Fibroblast of skin of left quadriceps (primary cell): ENCODE results near the gene TACO1.

Experiments
- DNase-seq, 2 experiments: peaks; one replicate each; pipeline ENCODE4 v3.0.0-alpha.2; 2013; ENCODE audit warnings: low read depth in 2 of 2

Gene TACO1

DNA sequence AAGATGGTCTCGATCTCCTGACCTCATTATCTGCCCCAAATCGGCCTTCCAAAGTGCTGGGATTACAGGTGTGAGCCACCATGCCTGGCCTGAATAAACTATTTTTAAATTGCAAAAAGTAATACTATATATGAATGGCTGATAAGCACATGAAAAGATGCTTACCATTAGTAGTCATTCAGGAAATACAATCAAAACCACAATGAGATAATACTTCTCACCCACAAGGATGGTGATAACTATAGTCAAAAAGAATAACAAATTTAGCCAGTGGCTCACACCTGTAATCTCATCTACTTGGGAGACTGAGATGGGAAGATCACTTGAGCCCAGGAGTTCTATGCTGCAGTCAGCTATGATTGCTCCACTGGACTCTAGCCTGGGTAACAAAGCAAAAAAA lies 2.4 kb upstream of the TACO1 start:
- no peak for DNase-seq

GRCh38 chr17:63601439-63602371 lies 1.0 kb downstream of the TACO1 start:
- no peak for DNase-seq

DNA sequence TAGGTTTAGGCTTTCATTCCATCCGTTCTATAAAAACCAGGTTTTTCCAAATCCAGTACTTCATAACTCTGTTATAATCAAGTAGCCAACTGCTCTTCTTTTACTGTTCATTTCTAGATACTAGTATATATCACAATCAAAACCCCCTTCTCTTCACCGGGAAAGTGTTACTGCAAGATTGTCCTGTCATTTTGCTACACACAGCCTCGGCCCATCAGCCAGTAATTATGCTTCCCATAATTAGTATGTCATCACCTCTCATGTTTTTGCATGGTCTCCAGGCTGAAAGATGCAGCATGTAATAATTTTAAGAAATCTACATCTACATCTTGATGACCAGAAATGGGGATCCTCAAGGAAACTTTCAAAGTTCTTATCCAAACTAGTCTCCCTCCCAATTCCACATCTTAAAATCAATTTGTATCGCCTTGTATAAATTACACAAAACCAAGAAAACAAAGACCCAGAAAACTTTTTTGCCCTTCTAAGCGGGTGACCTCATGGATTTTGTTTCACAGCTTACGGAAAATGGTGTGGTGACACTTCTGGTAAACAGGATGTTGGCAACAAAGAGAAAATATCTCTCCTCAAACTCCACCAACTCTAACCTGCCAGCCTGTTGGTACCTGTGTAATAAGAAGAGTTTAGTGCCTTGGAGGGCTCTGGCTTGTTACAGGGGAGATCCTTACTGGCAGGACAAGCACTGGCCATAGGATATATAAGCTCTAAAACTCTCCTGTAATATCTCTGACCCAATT lies 9.3 kb downstream of the TACO1 start:
- no peak for DNase-seq

DNA sequence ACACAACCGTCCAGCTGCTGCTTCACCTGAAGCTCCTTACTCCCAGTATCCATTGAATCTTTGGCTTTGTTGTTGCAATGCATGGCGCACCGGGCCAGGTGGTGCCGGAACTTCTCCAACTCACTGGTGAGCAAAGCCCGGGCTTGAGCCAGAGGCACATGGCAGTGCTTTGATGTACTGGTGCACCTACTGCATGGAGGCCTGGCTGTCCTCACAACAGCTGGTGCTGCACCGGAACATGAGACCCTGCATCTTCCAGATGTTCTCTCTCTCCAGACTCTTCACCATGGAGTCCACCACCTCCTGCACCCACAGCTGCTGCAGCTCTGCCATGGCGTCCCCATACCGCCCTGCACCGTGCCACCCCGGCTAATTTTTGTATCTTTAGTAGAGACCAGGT lies 10.2 kb downstream of the TACO1 start:
- no peak for DNase-seq

DNA sequence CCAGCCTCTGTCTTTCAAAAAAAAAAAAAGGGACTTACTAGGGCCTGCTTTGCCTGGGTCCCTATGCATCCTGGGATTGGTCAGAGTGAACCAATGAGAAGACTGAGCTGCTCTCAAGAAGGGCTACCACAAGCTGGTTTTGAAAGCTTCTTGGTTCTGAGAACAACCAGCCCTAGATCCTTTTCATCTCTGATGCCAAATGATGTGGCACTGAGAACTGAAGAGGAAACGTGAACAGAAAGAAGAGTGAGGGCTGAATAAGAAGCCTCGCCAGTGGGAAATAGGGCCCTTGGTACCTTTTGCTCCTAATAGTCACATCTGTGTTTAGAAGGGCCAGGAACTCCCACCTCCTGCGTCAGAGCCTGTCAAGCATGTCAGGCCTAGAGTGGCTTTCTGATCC lies 10.7 kb downstream of the TACO1 start:
- no peak for DNase-seq

DNA sequence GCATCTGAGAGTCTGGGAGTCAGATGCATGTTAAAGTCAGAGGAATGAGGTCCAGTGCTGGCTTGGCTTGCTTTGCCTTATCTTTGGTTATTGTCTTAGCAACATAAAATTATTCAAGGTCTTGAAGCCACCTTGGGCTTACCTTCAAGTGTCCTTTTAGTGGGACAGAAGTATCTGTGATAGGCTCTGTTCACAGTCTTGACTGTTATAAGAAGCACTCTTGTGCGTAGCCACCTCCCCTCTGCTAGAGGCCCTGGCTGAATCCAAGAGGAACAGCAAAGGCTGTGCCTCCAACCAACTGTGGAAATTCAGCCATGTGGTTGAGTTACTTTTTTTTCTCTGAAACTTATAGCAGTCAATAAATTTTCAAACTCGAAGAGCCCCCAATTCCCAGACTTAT lies 13.0 kb downstream of the TACO1 start:
- DNase-seq: no peak

DNA sequence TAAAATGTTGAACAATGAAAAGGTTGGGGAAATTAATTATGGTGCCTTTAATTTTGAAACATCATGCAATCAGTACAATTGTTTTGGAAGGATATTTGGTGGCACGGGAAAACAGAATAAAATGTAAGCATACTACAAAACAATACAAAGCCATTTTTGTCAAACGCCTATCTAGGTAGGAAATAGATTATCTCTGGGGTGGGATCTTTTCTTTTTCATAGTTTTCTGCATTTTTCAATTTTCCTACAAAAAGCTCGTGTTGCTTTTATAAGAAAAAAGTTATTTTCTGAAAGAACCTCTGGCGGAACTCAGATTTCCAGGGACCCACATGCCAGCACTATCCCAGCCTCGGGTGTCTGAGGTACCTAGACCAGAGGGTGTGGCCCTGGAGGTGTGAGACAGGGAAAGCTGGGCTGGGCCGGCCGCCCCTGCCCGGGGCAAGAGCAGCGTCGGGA lies 20.6 kb downstream of the TACO1 start:
- DNase-seq: no peak

GRCh38 chr17:63621684-63622573 lies 21.2 kb downstream of the TACO1 start, which contains the start of gene MAP3K3:
Gene MAP3K3, plus strand, starts transcription at chr17:63622417. Its CDS starts 343 bp downstream, at chr17:63622760.
- peak; percentile 100 for DNase-seq

DNA sequence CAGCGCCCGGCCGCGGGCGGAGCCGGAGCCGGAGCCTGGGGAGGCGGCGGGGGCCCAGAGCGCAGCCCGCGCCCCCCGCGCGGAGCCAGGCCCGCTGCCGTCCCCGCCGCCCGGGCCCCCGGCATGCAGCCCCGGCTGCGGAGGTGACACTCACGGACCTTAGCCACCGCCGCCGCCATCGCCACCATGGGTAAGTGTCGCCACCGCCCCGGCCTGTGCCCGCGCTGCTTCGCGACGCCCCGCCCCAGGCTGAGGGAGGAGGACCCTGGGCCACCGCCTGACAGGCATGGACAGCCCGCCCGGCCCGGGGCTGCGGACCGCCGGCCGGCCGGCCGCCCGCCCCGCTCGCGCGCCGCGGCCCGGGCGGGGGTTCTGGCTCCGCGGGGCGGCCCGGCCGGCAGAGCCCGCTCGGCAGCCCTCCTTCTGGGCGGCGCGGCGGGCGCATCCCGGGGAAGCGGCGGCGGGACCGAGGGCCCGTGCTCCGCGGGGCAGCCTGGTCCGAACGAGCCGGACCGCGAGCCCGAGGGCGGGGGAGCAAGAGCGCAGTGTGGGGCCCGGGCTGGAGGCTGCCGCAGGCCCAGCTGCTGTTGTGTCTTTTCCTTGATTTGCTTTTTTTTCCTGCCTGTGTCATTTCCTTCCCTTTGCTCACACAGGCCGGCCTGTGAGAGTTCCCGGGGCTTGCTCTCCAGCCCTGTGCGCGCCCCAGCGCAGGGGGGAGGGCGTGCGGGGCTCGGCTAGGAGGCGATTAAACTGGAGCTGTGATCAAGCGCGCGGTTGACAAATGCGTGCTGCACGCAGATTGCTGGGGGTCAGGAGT lies 22.1 kb downstream of the TACO1 start:
- no peak for DNase-seq

DNA sequence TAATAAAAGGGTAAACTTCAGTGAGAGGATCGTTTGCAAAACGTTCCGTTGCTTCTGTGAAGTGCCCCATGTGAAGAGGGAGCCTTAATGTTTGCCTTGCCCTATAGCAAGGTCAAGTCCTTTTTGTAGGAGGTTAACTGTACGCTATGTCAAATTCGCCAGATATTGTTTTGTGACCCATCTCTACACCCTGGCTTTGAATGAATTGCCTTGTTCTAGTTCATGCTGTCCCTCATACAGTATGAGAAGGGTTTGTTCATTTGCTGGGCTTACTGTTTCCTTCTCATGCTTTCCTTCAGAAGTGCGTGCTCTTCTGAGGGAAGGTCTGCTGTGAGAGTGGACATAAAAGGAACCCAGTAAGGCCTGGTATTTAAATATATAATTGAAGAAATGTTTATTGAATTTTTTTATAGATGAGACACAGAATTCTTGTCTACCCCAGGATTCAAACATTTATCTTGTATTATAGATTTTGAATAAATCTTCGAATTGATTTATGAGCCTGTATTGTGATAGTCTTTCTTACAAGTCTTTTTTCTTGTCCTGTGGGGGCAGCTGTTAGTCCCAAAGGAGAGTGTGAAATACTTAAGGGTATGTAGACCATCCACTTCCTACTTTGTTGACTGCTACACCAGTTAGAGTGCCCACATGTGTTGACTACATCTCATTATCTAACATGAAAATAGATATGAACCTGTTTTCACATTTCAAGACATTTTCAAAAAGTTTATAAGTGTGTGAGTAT lies 23.3 kb downstream of the TACO1 start:
- DNase-seq: no peak

GRCh38 chr17:63624531-63624880 lies 23.8 kb downstream of the TACO1 start:
- DNase-seq: no peak

- DNase-seq: no peak
Observed at GRCh38 chr17:63626551-63627180, 26.0 kb downstream of the TACO1 start.

- DNase-seq: no peak
Observed at GRCh38 chr17:63629627-63630026, 28.9 kb downstream of the TACO1 start.

- DNase-seq: no peak
Observed at GRCh38 chr17:63631062-63631461, 30.4 kb downstream of the TACO1 start.

DNA sequence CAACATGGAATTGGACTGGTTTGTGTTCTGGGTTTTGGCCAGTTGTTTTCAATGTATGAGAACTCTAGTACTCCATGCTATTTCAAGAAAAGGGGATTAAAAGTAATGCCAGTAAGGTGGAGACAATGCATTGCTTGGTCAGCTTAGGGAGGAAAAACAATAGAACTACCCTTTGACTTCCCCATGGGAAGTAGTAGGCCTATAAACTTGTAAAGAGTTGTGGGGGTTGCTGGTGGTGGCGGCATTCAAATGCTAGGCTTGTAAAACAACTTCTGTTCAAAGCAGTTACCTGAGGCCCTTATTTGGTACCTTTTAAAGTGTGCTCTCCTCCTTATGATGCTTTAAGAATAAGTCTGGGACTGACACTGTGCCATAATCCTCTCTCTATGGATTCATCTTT lies 30.9 kb downstream of the TACO1 start:
- no peak for DNase-seq

DNA sequence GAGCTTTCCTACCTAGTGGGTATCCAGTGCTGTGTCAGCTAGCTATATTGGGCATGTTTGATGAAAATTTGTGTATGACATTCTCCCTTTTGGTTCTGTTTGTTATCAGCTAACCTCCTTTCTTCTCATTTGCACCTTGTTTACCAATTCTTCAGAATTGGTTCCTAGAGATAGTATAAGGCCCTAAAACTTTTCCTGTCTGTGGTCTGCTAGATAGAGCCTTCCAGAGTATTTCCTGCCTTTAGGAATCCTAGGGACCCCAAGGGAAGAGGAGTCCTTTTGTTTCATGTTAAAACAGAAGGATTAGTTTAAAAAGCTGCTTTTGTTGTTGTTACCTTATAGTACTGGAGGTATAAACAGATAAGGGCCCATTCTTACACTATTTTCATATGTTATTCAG lies 33.0 kb downstream of the TACO1 start:
- DNase-seq: no peak

- DNase-seq: no peak
Observed at GRCh38 chr17:63634163-63634562, 33.5 kb downstream of the TACO1 start.

- DNase-seq: peak in 1 of 2 experiments; percentile 25
Observed at GRCh38 chr17:63634816-63635215, 34.1 kb downstream of the TACO1 start.

GRCh38 chr17:63635290-63635689 lies 34.6 kb downstream of the TACO1 start:
- no peak for DNase-seq

- DNase-seq: no peak
Observed at GRCh38 chr17:63635787-63636186, 35.1 kb downstream of the TACO1 start.
